ENCODE data around the gene OR4N5. TPM values are rescaled to one million over a fixed set of nuclear protein-coding genes. Genes with fewer than 3 reads are reported as not detected.
A peak's percentile ranks its signal among the peaks of the same experiment; 100 is the strongest.
"Not testable (repeated sequence)": the region's sequence is repeated elsewhere in the genome, so short reads cannot be mapped to it uniquely, and the experiment has no call there.

The OR4N5 gene
- not detected in 2 replicates for total RNA-seq

- no peak for DNase-seq (ENCODE audit: low read depth in 2 of 2)
Observed at GRCh38 chr14:20138520-20138919, at the start of gene OR4N5. Gene OR4N5 (plus strand): TSS chr14:20138820. CDS start chr14:20143736, 4,916 bp downstream.

- DNase-seq (ENCODE audit: low read depth in 2 of 2), result no peak
Observed at GRCh38 chr14:20092050-20092449, 46.6 kb upstream of the OR4N5 start.

- DNase-seq (ENCODE audit: low read depth in 2 of 2), result no peak
Observed at GRCh38 chr14:20093442-20093841, 45.2 kb upstream of the OR4N5 start.

- not testable (repeated sequence) for DNase-seq (ENCODE audit: low read depth in 2 of 2)
Observed at GRCh38 chr14:20098926-20099770, 39.5 kb upstream of the OR4N5 start.

GRCh38 chr14:20110438-20110837, 28.2 kb upstream of the OR4N5 start, which contains the start of gene OR4K17:
Gene OR4K17 (plus strand): TSS chr14:20110739. CDS start chr14:20117500, 6,761 bp downstream.
- DNase-seq (ENCODE audit: low read depth in 2 of 2), result no peak

- no peak for DNase-seq (ENCODE audit: low read depth in 2 of 2)
Observed at GRCh38 chr14:20112321-20112720, 26.3 kb upstream of the OR4N5 start.

GRCh38 chr14:20116748-20117147, 21.9 kb upstream of the OR4N5 start:
- DNase-seq (ENCODE audit: low read depth in 2 of 2), result no peak

- no peak for DNase-seq (ENCODE audit: low read depth in 2 of 2)
Observed at GRCh38 chr14:20118795-20119194, 19.8 kb upstream of the OR4N5 start.

GRCh38 chr14:20143911-20144310, 5.3 kb downstream of the OR4N5 start:
- DNase-seq (ENCODE audit: low read depth in 2 of 2), result no peak

GRCh38 chr14:20144820-20145219, 6.2 kb downstream of the OR4N5 start:
- DNase-seq (ENCODE audit: low read depth in 2 of 2), result no peak

GRCh38 chr14:20164462-20164861, 25.8 kb downstream of the OR4N5 start:
- no peak for DNase-seq (ENCODE audit: low read depth in 2 of 2)

GRCh38 chr14:20167091-20167490, 28.5 kb downstream of the OR4N5 start:
- DNase-seq (ENCODE audit: low read depth in 2 of 2), result no peak

- peak in 1 of 2 donors; percentile 5 for DNase-seq (ENCODE audit: low read depth in 2 of 2)
Observed at GRCh38 chr14:20169852-20170251, 31.2 kb downstream of the OR4N5 start.

GRCh38 chr14:20174205-20174604, 35.6 kb downstream of the OR4N5 start:
- not testable (repeated sequence) for DNase-seq (ENCODE audit: low read depth in 2 of 2)

GRCh38 chr14:20176330-20176729, 37.7 kb downstream of the OR4N5 start:
- DNase-seq (ENCODE audit: low read depth in 2 of 2), result no peak

GRCh38 chr14:20177433-20177974, 38.9 kb downstream of the OR4N5 start:
- no peak for DNase-seq (ENCODE audit: low read depth in 2 of 2)

GRCh38 chr14:20179218-20179617, 40.6 kb downstream of the OR4N5 start:
- no peak for DNase-seq (ENCODE audit: low read depth in 2 of 2)

- no peak for DNase-seq (ENCODE audit: low read depth in 2 of 2)
Observed at GRCh38 chr14:20179880-20180279, 41.3 kb downstream of the OR4N5 start.

GRCh38 chr14:20180486-20180885, 41.9 kb downstream of the OR4N5 start:
- DNase-seq (ENCODE audit: low read depth in 2 of 2), result no peak

- no peak for DNase-seq (ENCODE audit: low read depth in 2 of 2)
Observed at GRCh38 chr14:20184181-20184580, 45.6 kb downstream of the OR4N5 start.

- no peak for DNase-seq (ENCODE audit: low read depth in 2 of 2)
Observed at GRCh38 chr14:20190596-20190995, 52.0 kb downstream of the OR4N5 start, which contains the start of gene OR11G2. Gene OR11G2 (plus strand): TSS chr14:20190896. CDS start chr14:20197438, 6,542 bp downstream.

GRCh38 chr14:20191396-20191795, 52.8 kb downstream of the OR4N5 start:
- DNase-seq (ENCODE audit: low read depth in 2 of 2), result no peak

GRCh38 chr14:20194101-20194500, 55.5 kb downstream of the OR4N5 start:
- DNase-seq (ENCODE audit: low read depth in 2 of 2), result no peak

Data from lung microvascular endothelial cell (primary cell).